ENCODE data around the gene PPP1R37.

The PPP1R37 gene, protein sequence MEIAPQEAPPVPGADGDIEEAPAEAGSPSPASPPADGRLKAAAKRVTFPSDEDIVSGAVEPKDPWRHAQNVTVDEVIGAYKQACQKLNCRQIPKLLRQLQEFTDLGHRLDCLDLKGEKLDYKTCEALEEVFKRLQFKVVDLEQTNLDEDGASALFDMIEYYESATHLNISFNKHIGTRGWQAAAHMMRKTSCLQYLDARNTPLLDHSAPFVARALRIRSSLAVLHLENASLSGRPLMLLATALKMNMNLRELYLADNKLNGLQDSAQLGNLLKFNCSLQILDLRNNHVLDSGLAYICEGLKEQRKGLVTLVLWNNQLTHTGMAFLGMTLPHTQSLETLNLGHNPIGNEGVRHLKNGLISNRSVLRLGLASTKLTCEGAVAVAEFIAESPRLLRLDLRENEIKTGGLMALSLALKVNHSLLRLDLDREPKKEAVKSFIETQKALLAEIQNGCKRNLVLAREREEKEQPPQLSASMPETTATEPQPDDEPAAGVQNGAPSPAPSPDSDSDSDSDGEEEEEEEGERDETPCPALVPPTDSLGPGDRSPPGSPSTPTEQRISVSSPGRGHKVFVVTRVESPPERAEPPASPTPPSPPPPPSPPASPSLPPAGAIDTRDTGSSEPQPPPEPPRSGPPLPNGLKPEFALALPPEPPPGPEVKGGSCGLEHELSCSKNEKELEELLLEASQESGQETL

DNA sequence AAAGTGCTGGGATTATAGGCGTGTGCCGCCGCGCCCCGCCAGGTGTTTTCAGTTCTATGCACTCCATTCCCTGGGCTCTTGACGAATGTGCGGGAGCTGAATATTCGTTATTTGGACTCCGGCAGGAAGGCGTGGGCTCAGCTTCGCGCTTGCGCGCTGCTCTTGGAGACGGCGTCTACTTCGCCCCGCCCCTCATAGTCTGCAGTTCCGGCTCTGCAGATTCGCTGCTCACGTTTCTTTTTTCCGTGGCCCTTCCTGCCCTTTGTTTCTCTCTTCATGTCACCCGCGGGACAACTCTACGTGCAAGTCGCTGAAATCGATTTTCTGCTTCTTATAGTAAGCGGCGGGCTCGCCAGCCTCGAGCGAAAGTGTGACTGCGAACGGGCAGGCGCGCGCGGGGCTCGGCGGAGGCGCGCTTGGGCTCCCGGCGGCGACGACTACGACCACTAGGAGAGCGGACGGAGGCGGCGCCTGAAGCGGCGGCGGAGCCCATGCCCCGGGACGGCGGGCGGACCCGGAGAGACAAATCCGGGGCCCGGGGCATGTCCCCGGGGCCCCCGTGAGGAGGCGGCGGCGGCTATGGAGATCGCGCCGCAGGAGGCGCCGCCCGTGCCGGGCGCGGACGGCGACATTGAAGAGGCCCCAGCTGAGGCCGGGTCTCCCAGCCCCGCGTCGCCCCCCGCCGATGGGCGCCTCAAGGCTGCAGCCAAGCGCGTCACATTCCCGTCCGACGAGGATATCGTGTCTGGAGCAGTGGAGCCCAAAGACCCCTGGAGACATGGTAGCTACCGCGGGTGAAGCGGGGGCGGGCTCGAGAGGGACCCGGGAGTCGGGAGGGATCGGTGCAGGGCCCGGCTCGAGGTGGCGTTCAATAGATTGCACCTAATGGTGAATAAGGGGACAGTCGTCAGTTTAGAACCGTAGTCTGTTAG lies at the start of gene PPP1R37:
PPP1R37 (plus strand) TSS at position 433 of the 932 bp plus-strand sequence; CDS start at position 580, 147 bp downstream.
- DNase-seq, result peak; percentile 93

DNA sequence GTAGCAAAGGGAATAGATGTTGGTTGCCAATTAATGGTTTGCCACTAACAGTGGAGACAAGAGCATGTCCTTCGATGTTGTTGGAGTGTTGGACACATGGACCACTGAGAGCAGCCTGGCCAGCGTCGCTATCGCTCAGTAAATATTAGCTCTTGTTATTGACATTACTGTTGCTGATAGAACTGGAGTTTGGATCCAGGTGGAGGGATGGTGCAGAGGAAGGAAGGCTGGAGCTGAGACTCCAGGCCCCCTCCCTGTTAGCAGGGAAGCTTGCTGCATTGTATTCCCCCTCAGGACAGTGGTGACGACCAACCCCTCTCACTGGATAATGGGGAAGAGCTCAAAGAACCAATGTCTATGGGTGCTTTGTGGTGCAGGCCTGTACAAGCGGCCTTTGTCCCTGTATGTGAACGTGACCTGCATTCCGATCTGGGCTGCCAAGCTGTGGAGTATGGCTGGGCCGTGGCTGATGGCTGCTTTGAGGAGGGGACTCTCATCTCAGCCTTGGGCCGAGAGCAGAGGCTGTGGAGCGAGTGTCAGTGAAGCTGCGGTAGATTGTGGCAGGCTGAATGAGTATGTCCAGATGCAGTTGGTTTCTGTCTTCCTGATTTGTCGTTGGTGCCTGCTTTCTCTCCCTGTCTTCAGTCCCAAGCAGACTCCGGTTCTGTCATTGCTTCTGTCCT lies 47.2 kb upstream of the PPP1R37 start:
- no peak for DNase-seq

DNA sequence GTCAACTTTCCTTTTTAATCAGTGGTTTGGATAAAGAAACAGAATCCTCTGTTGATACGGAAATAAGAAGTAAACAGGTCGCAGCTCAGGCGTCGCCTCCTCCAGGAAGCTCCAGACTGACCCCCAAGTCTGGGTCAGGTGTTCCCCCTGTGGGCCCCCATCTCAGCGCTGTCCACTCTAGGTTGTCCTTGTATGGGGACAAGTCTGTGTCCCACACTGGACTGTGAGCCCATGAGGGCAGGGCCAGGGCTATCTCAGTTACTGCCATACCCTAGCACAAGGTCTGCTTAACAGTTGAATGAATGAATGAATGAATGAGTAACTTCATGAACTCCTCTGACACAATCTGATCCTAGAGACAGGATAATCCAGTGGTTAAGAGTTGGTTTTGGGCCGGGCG lies 46.6 kb upstream of the PPP1R37 start:
- no peak for DNase-seq

DNA sequence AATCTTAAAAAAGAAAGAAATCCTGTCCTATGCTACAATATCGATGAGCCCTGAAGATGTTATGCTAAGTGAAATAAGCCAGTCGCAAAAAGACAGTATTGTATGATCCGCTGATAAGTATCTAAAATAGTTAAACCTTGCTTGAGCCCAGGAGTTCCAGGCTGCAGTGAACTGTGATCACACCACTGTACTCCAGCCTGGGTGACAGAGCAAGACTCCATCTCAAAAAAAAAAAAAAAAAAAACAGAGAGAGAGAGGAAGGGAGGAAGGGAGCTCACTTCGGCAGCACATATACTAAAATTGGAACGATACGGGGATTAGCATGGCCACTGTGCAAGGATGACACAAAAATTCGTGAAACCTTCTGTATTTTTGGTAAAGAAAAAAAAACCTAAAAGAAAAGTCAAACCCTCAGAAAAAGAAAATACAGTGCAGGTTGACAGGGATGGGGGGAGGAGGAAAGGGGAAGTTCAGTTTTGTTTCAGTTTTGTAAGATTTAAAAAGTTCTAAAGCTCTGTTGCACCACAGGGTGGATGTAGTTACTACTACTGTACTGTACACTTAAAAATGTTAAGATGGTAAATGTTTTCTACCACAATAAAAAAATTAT lies 45.7 kb upstream of the PPP1R37 start:
- no peak for DNase-seq

DNA sequence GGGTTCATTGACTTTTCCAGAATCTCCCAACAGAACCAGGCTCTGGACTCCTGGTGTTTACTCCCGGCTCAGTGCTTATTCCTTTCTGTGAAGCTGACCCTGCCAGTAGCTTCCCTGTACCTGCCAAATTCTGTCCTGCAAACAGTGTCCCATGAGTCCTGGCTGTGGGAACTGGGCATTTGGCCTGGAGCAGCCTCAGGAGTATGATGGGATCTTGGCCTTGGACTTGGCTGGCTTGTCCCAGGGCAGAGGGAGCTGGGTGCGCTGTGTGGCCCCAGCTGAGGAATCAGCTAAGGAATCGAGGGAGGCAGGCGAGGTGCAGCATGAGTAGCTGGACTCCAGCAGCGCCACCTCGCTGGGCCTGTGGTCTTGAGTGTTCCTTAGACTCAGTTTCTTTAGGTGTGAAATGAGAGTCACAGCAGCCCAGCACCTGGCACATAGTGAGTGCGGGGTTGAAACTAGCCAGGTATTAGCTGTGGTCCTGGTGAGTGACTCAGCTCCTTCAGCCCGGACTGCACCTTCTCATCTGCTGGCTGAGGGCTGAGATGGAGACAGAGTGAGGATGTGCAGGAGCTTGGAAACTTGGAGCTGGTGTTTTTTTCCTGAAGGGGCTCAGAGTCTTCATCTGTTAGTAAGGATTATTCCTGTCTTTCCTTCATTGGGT lies 43.8 kb upstream of the PPP1R37 start:
- no peak for DNase-seq

DNA sequence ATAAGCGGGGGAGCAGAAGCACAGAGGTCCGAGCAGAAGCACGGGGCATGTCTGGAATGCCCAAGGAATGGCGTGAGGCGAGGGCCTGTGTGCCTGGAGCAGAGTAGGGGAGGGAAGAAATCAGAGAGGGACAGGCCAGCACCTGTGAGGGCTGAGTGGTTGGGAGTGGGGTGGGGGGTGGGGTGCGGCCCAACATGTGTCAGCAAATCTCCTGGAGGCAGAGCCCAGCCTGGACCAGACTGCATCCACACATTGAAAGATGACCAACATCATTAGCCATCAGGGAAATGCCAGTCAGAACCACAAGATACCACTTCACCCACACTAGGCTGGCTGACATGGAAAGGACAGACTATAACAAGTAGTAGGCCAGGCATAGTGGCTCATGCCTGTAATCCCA lies 42.9 kb upstream of the PPP1R37 start:
- DNase-seq, result no peak

DNA sequence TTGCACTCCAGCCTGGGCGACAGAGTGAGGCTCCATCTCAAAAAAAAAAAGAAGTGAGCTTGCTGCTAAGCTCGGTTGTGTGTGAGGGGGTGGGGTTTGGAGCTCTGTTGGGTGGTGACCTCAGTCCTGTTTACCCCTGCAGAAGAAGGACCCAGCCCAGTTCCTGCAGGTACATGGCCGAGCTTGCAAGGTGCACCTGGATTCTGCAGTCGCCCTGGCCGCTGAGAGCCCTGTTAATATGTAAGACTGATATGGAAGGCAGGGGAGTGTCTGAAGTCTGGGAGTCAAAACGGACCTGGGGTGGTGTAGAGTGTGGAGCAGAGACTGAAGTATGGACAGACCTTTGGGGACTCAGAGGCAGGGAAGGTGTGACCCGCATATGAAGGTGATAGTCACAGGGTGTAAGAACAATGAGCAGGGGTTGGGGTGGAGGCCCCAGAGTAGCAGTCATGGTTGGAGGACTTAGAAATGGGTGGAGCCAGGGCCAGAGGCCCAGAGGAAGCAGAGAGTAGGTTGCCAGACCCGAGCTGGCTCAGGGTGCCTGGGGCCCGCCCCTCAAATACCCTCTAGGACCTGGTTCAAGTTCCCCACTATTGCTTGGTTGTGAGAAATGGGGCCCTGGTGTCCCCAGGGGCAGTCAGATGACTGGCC lies 40.9 kb upstream of the PPP1R37 start:
- DNase-seq, result no peak

DNA sequence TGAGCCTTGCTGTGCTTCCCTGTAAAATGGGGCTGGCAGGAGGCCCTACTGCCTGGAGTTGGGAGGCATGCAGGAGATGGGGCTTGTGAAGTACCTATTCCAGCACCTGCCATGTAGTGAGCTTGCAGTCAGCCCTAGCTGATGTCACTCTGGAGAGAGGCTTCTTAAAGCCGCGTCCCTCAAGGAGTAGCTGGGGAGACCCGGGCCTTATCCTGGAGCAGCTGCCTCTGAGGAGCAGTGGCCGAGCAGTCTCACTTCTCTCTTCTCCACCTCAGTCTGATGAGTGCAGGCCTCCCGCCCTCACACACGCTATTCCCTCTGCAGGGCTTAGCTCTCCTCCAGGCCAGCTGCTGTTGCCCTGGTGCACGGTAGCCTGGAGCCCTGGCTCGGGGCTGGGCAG lies 36.1 kb upstream of the PPP1R37 start:
- DNase-seq, result no peak

DNA sequence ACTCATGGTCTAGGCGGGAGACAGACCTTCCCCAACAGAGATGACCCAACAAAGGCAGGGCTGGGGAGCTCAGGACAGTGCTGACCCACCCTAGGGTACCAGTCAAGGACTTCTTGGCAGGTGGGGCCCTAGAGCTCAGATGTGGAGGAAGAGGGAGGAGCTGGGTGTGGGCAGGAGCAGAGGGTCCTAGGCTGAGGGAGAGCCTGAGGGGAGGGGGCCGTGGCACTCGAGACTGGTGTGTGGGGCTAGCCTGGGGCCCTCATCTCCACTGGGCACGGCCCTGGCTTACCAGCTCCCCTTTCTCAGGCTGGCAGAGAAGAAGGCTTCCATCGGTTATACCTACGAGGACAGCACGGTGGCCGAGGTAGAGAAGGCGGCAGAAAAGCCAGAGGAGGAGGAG lies 35.5 kb upstream of the PPP1R37 start:
- DNase-seq, result no peak

DNA sequence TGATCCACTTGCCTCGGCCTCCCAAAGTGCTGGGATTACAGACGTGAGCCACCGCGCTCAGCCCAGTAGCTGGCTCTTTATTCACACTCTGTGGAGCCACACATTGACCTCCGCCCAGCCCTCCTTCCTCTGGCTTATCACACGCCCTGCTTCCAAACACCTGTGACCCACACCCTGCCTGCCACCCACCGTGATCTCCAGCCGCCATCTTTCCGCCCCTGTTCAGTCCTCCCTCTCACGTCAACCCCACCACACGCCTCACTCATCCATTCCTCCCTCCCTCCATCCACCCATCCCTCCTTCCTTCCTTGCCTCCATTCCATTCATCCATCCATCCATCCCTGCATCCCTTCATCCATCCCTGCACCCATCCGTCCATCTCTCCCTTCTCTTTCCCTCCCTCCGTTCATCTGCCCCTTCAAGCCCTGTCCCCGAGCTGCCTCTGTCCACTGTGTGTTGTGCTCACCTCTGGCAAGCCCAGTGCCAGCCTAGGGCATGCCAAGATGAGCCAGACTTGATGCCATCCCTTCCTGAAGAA lies 34.3 kb upstream of the PPP1R37 start:
- no peak for DNase-seq

DNA sequence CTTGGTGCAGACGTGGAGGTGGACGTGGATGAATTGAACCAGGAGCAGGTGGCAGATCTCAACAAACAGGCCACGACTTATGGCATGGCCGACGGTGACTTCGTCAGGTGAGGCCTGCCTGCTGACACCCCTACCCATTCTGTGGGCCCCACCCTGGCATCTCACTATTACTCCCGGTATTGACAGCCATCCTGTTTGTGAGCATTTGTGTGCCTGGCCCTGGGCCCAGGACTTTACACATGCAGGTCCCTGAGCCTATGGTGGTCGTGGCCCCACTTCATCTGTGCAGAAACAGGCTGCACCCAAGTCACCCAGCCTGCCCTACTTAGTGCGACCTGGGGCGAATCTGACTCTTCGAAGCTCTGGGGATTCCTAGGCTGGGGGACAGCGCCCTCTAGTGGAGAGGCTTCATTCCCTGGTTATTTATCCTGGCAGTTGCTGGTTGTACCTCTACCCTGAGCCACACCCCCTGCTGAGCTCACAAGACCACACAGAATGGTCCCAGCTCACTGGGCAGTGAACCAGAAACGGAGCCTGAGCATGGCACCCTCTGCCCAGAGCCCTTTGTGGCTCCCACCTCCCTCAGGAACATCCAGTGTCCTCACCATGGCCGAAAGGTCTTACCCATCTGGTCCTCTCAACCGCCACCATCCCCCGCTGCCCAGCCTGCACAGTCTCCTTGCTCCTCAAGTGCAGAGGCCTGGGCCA lies 33.6 kb upstream of the PPP1R37 start:
- no peak for DNase-seq

DNA sequence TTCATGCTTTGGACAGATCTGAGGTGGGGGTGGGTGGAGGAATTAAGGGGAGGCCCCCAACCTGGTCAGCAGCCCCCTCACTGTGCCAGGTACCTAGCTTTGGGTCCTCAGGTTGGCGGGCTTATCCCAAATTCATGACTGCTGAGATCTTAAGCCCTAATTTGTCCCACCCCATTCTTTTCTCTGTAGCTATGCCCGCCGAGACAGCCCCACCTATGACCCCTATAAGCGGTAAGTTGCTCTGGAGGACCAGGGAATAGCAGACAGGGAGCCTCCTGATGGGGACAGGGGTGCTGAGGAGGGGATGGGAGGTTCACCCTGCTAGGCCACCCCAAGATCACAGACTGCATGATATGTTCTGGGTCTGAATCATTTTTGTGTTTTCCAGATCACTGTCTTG lies 31.0 kb upstream of the PPP1R37 start:
- DNase-seq, result no peak

DNA sequence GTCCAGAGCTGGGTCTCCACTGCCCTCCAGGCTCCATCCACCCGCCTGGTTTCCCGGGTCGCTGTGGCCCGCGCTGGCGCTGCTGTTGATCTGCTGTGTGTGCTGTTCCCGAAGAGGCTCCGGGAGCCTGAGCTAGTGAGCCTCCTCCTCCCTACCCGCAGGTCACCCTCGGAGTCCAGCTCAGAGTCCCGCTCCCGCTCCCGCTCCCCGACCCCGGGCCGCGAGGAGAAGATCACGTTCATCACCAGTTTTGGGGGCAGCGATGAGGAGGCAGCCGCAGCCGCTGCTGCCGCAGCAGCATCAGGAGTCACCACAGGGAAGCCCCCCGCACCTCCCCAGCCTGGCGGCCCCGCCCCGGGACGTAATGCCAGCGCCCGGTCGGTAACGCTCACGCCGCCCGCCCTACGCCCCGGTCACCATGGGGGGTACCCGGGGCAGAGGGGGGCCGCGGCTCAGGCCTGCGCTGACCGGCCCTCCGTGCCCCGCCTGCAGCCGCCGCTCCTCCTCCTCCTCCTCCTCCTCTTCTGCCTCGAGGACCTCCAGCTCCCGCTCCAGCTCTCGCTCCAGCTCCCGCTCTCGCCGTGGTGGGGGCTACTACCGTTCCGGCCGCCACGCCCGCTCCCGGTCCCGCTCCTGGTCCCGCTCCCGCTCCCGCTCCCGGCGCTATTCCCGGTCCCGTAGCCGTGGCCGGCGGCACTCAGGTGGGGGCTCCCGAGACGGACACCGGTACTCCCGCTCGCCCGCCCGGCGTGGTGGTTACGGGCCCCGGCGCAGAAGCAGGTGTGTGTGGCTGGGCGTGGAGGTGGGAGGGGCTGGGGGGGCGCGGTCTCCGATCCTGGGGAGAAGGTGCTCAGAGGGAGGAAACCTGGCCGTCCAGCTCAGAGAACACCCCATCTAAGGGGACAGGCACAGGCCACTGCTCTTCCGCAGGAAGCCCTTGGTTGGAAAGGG lies 28.9 kb upstream of the PPP1R37 start:
- DNase-seq, result no peak

DNA sequence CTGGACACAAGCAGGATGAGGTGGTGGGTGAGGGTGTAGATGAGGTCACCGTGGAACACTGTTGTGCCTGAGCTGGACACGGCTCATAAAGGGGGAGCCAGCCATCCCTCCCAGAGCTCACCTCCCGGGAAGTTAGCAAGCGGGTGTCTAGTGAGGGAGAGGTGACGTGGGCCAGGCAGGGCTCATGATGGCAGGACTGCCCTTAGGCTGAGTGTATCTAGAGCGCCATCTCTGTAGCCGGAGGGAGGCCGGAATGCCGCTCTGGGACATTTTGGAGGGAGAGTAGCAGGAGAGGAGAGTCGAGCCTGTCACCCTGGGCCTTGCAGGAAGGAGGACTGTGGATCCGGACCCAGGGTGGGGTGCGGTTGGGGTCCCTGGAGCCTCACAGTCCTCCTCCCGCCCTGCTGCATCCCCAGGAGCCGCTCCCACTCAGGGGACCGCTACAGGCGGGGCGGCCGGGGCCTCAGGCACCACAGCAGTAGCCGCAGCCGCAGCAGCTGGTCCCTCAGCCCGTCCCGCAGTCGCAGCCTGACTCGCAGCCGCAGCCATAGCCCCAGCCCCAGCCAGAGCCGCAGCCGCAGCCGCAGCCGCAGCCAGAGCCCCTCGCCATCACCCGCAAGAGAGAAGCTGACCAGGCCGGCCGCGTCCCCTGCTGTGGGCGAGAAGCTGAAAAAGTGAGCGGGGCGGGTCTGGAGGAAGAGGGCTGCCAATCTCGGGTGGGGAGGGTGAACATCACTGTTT lies 25.9 kb upstream of the PPP1R37 start:
- DNase-seq, result peak; percentile 16

DNA sequence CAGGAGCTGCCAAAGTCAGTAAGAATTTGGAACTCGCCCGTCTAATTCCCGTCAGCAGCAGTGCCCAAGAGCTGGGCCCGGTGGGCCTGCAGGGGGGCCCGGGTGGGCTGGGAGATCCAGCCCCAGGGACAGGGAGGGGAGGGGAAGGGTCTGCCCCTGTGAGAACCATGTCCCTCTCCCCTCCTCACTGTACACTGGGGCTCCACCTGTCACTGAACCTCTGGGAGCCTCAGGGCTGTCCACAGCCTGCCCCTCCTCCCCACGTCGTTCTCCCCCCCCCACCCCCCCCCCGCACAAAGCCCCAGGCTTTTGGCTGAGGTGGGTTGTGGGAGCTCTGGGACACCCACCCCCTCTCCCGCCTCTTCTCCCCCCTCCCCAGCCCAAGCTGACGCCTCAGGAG lies 24.9 kb upstream of the PPP1R37 start:
- DNase-seq, result no peak

DNA sequence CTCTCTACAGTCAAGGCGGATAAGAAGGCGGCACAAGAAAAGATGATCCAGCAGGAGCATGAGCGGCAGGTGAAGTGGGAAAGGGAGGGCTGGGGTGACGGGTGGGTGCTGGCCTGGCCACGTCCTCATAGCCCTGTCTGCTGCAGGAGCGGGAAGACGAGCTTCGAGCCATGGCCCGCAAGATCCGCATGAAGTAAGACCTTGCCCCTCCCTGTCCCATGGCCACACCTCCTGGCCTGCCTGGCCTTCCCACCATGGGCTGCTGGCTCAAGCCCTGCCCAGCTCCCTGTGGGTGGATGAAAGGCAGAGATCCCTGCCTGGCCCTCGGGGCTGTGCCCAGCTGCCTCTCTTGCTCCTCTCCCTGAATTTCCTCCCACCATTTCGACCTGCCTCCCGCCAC lies 23.9 kb upstream of the PPP1R37 start:
- peak; percentile 31 for DNase-seq

DNA sequence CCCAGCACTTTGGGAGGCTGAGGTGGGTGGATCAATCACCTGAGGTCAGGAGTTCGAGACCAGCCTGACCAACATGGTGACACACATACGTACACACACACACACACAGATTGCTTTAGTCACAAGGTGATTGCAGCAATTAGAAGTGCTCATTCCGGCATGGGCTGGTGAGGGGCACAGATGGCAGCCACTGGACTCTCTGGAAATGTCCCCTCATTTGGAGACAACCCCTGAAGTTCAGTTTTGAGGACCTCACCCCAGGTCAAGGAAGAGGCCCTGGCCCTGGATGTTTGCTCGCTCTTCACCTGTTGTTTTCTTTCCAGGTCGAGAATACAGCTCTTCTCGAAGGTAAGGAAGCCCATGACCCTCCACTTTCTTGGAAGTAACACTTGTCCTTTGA lies 22.8 kb upstream of the PPP1R37 start:
- peak; percentile 13 for DNase-seq

DNA sequence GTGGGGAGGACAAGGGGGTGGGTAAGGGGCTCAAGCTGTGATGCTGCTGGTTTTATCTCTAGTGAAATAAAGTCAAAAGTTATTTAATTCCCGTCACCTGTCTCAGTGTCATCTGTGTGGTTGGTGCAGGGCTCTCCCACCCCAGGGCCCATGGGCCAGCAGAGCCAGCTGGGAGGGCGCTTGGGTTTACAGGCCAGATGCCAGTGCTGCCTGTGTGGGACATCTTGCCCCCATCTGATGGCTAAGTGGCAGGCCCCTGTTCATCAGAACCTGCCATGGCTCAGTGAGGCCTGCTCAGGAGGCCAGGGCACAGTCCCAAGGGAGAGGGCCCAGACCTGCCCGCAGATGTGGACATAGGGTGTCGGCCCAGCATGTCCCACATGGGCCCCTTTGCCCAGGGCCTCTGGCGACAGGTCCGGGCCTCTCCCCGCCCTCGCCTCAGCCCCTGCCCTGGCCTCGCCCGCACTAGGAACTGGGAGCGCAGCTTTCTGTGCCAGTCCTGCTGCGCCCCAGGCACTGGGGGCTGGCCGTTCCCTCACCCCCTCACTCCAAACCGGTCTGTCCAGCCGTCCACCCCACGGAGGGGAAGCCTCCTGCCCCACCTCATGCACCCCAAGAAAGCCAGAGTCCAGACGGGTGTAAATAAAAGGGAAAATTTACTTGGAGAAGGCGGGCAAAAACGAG lies 22.0 kb upstream of the PPP1R37 start:
- DNase-seq, result no peak
